ENCODE results near the gene TRIM38. TPM values are rescaled to one million over a fixed set of nuclear protein-coding genes. Genes with fewer than 3 reads are reported as not detected.
A peak's percentile ranks its signal among the peaks of the same experiment; 100 is the strongest.

The TRIM38 gene
- total and polyA plus RNA-seq, 2 of the 13 experiments (the other 11 are each of a cell fraction or from before 2014, with no cell fraction given): 2.5 to 3.1 TPM

- TF ChIP-seq SRSF9 (IDR thresholded peaks at IDR 0.05; ENCODE audit: borderline replicate concordance, insufficient read depth, low read depth, low read length, poor library complexity, severe bottlenecking) (no peak), SMAD9 (CRISPR knock-in tag; IDR thresholded peaks at IDR 0.05) (no peak), SP4 (CRISPR knock-in tag; IDR thresholded peaks at IDR 0.05) (no peak), ZNF34 (CRISPR knock-in tag; IDR thresholded peaks at IDR 0.05; ENCODE audit: borderline replicate concordance) (peak; percentile 69; the same call in 1 of the 2 replicates), ZNF264 (CRISPR knock-in tag; IDR thresholded peaks at IDR 0.05) (peak; percentile 34; the same call in 1 of the 2 replicates), ZNF235 (CRISPR knock-in tag; IDR thresholded peaks at IDR 0.05; ENCODE audit: borderline replicate concordance) (no peak), FOXP1 (IDR thresholded peaks at IDR 0.05) (no peak), FOXP1 (CRISPR knock-in tag; IDR thresholded peaks at IDR 0.05) (peak; percentile 88), YEATS2 (CRISPR knock-in tag; IDR thresholded peaks at IDR 0.05; ENCODE audit: borderline replicate concordance) (peak; percentile 50; the same call in 1 of the 2 replicates), SRY (CRISPR knock-in tag; IDR thresholded peaks at IDR 0.05) (no peak; the same call in 1 of the 2 replicates), REXO4 (CRISPR knock-in tag; IDR thresholded peaks at IDR 0.05; ENCODE audit: borderline replicate concordance) (no peak), ZNF768 (CRISPR knock-in tag; IDR thresholded peaks at IDR 0.05) (no peak), CBX1 (IDR thresholded peaks at IDR 0.05; ENCODE audit: low read depth) (no peak), HCFC1 (IDR thresholded peaks at IDR 0.05; ENCODE audit: low read depth, low read length) (no peak), ZNF234 (CRISPR knock-in tag; conservative IDR thresholded peaks at IDR 0.05) (no peak), ESRRA (CRISPR knock-in tag; IDR thresholded peaks at IDR 0.05; ENCODE audit: low read depth) (no peak; the same call in 1 of the 2 replicates), KMT2B (CRISPR knock-in tag; IDR thresholded peaks at IDR 0.05) (peak; percentile 53), FOXK1 (CRISPR knock-in tag; IDR thresholded peaks at IDR 0.05; ENCODE audit: borderline replicate concordance, low read depth) (peak; percentile 76), ZSCAN9 (CRISPR knock-in tag; IDR thresholded peaks at IDR 0.05; ENCODE audit: borderline replicate concordance) (peak; percentile 90)
- TF ChIP-seq, protein P1, sequence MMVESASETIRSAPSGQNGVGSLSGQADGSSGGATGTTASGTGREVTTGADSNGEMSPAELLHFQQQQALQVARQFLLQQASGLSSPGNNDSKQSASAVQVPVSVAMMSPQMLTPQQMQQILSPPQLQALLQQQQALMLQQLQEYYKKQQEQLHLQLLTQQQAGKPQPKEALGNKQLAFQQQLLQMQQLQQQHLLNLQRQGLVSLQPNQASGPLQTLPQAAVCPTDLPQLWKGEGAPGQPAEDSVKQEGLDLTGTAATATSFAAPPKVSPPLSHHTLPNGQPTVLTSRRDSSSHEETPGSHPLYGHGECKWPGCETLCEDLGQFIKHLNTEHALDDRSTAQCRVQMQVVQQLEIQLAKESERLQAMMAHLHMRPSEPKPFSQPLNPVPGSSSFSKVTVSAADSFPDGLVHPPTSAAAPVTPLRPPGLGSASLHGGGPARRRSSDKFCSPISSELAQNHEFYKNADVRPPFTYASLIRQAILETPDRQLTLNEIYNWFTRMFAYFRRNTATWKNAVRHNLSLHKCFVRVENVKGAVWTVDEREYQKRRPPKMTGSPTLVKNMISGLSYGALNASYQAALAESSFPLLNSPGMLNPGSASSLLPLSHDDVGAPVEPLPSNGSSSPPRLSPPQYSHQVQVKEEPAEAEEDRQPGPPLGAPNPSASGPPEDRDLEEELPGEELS (CRISPR knock-in tag; IDR thresholded peaks at IDR 0.05): peak; percentile 85
- TF ChIP-seq, protein P2, sequence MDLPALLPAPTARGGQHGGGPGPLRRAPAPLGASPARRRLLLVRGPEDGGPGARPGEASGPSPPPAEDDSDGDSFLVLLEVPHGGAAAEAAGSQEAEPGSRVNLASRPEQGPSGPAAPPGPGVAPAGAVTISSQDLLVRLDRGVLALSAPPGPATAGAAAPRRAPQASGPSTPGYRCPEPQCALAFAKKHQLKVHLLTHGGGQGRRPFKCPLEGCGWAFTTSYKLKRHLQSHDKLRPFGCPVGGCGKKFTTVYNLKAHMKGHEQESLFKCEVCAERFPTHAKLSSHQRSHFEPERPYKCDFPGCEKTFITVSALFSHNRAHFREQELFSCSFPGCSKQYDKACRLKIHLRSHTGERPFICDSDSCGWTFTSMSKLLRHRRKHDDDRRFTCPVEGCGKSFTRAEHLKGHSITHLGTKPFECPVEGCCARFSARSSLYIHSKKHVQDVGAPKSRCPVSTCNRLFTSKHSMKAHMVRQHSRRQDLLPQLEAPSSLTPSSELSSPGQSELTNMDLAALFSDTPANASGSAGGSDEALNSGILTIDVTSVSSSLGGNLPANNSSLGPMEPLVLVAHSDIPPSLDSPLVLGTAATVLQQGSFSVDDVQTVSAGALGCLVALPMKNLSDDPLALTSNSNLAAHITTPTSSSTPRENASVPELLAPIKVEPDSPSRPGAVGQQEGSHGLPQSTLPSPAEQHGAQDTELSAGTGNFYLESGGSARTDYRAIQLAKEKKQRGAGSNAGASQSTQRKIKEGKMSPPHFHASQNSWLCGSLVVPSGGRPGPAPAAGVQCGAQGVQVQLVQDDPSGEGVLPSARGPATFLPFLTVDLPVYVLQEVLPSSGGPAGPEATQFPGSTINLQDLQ (CRISPR knock-in tag; IDR thresholded peaks at IDR 0.05): no peak
- TF ChIP-seq, protein P3, sequence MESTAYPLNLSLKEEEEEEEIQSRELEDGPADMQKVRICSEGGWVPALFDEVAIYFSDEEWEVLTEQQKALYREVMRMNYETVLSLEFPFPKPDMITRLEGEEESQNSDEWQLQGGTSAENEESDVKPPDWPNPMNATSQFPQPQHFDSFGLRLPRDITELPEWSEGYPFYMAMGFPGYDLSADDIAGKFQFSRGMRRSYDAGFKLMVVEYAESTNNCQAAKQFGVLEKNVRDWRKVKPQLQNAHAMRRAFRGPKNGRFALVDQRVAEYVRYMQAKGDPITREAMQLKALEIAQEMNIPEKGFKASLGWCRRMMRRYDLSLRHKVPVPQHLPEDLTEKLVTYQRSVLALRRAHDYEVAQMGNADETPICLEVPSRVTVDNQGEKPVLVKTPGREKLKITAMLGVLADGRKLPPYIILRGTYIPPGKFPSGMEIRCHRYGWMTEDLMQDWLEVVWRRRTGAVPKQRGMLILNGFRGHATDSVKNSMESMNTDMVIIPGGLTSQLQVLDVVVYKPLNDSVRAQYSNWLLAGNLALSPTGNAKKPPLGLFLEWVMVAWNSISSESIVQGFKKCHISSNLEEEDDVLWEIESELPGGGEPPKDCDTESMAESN (CRISPR knock-in tag; conservative IDR thresholded peaks at IDR 0.05): 0 out of 2 replicates have a peak, but pooled peaks have one; percentile 18
Observed at GRCh38 chr6:25928562-25929324, 33.9 kb upstream of the TRIM38 start (continued).
